Activated T-helper 17 cell treated with anti-CD3 and anti-CD28 coated beads, Interleukin-2, amount 50 U/mL, for 72 hours (primary cell): ENCODE results near the gene BEST4. TPM values are rescaled to one million over a fixed set of nuclear protein-coding genes. Genes with fewer than 3 reads are reported as not detected.
"Not testable (repeated sequence)": the region's sequence is repeated elsewhere in the genome, so short reads cannot be mapped to it uniquely, and the experiment has no call there.

ENCODE experiments used
- ATAC-seq: fragments of 150-1000 bp; cut with Tn5 transposase; replicated peaks from 2 replicates; pipeline ENCODE4 v1.10.0; 2021; ENCODE audit warnings: mild to moderate bottlenecking, moderate library complexity
- H3K27ac Mint-ChIP-seq: one replicate; pipeline ENCODE4 v1.8.0; 2022; ENCODE audit warnings: mixed read lengths
- H3K27me3 Mint-ChIP-seq: one replicate; pipeline ENCODE4 v1.8.0; 2022; ENCODE audit warnings: mixed read lengths
- H3K36me3 Mint-ChIP-seq: one replicate; pipeline ENCODE4 v1.8.0; 2022; ENCODE audit warnings: low read depth, mild to moderate bottlenecking, mixed read lengths
- H3K4me1 Mint-ChIP-seq: one replicate; pipeline ENCODE4 v1.8.0; 2022; ENCODE audit warnings: mixed read lengths
- H3K4me3 Mint-ChIP-seq: one replicate; pipeline ENCODE4 v1.8.0; 2022; ENCODE audit warnings: mild to moderate bottlenecking, mixed read lengths
- H3K9me3 Mint-ChIP-seq: one replicate; pipeline ENCODE4 v1.8.0; 2022; ENCODE audit warnings: mixed read lengths
- total RNA-seq, 2 donors: library from RNA; stranded (reverse); gene quantifications; one replicate each; pipeline ENCODE4 v1.2.3, GENCODE V29; 2022

The BEST4 gene
- total RNA-seq, 2 donors from 2014 or later: 0.97 to 2.0 TPM

GRCh38 chr1:44780583-44781121 lies 7.3 kb downstream of the BEST4 start:
- no peak overlapping the region for H3K27ac Mint-ChIP-seq
- peaks cover 72% of the 10 kb centered on the region for H3K36me3 Mint-ChIP-seq
- no peaks in the 10 kb centered on the region for H3K27me3 Mint-ChIP-seq
- H3K4me1 Mint-ChIP-seq: peaks cover 50% of the 10 kb centered on the region
- H3K4me3 Mint-ChIP-seq: no peak overlapping the region
- no peak for ATAC-seq
- no peaks in the 10 kb centered on the region for H3K9me3 Mint-ChIP-seq

GRCh38 chr1:44778705-44779576 lies 9.0 kb downstream of the BEST4 start:
- Mint-ChIP-seq H3K27me3 (no peaks in the 10 kb centered on the region), H3K9me3 (no peaks in the 10 kb centered on the region), H3K27ac (peak overlapping the region; percentile 83), H3K36me3 (peaks cover 84% of the 10 kb centered on the region), H3K4me3 (peak overlapping the region; percentile 98), H3K4me1 (peaks cover 47% of the 10 kb centered on the region)
- no peak for ATAC-seq

- no peaks in the 10 kb centered on the region for H3K27me3 Mint-ChIP-seq
- peaks cover 87% of the 10 kb centered on the region for H3K36me3 Mint-ChIP-seq
- no peak for ATAC-seq
- peak overlapping the region; percentile 98 for H3K4me3 Mint-ChIP-seq
- H3K27ac Mint-ChIP-seq: peak overlapping the region; percentile 98
- H3K4me1 Mint-ChIP-seq: peaks cover 42% of the 10 kb centered on the region
- H3K9me3 Mint-ChIP-seq: no peaks in the 10 kb centered on the region
These were observed 9.9 kb downstream of the BEST4 start for GRCh38 chr1:44777969-44778635.

GRCh38 chr1:44777547-44777946 lies 10.4 kb downstream of the BEST4 start:
- Mint-ChIP-seq H3K4me1 (peaks cover 42% of the 10 kb centered on the region), H3K4me3 (peak overlapping the region; percentile 98), H3K36me3 (peaks cover 83% of the 10 kb centered on the region), H3K27ac (peak overlapping the region; percentile 98), H3K27me3 (no peaks in the 10 kb centered on the region), H3K9me3 (no peaks in the 10 kb centered on the region)
- no peak for ATAC-seq

- H3K36me3 Mint-ChIP-seq: peaks cover 75% of the 10 kb centered on the region
- peaks cover 41% of the 10 kb centered on the region for H3K4me1 Mint-ChIP-seq
These were observed 11.3 kb downstream of the BEST4 start for GRCh38 chr1:44776730-44777068.

GRCh38 chr1:44775930-44776729 lies 11.8 kb downstream of the BEST4 start:
- H3K4me3 Mint-ChIP-seq: peak overlapping the region; percentile 98
- no peaks in the 10 kb centered on the region for H3K9me3 Mint-ChIP-seq
- H3K27ac Mint-ChIP-seq: peak overlapping the region; percentile 98
- peaks cover 70% of the 10 kb centered on the region for H3K36me3 Mint-ChIP-seq
- ATAC-seq: peak; percentile 43
- H3K4me1 Mint-ChIP-seq: peaks cover 35% of the 10 kb centered on the region
- no peaks in the 10 kb centered on the region for H3K27me3 Mint-ChIP-seq

More at GRCh38 chr1:44776730-44777068, 11.3 kb downstream of the BEST4 start:
- peak; percentile 3 for ATAC-seq
- Mint-ChIP-seq H3K27ac (peak overlapping the region; percentile 98), H3K9me3 (no peaks in the 10 kb centered on the region), H3K27me3 (no peaks in the 10 kb centered on the region), H3K4me3 (peak overlapping the region; percentile 98)

GRCh38 chr1:44775078-44775929 lies 12.7 kb downstream of the BEST4 start, which contains the start of gene RPS8:
Gene RPS8, plus strand, starts transcription at chr1:44775540. Its CDS starts 57 bp downstream, at chr1:44775597.
- Mint-ChIP-seq H3K27ac (peak within 1 kb of the TSS; percentile 98), H3K9me3 (no peaks in the 10 kb centered on the region)
- peak; percentile 87 for ATAC-seq

GRCh38 chr1:44766421-44766820 lies 21.5 kb downstream of the BEST4 start:
- H3K4me3 Mint-ChIP-seq, H3K9me3 Mint-ChIP-seq, H3K27ac Mint-ChIP-seq, H3K4me1 Mint-ChIP-seq, H3K27me3 Mint-ChIP-seq, ATAC-seq: not testable (repeated sequence)
- H3K36me3 Mint-ChIP-seq: peaks cover 32% of the 10 kb centered on the region

More at GRCh38 chr1:44775078-44775929, 12.7 kb downstream of the BEST4 start, which contains the start of gene RPS8:
- Mint-ChIP-seq H3K4me1 (peaks cover 33% of the 10 kb centered on the region), H3K27me3 (no peaks in the 10 kb centered on the region), H3K4me3 (peak within 1 kb of the TSS; percentile 98), H3K36me3 (peaks cover 62% of the 10 kb centered on the region)

GRCh38 chr1:44760876-44761275 lies 27.1 kb downstream of the BEST4 start:
- Mint-ChIP-seq H3K4me1 (peaks cover 4% of the 10 kb centered on the region), H3K27me3 (no peaks in the 10 kb centered on the region), H3K27ac (no peak overlapping the region), H3K4me3 (no peak overlapping the region), H3K9me3 (no peaks in the 10 kb centered on the region), H3K36me3 (peaks cover 79% of the 10 kb centered on the region)
- no peak for ATAC-seq

GRCh38 chr1:44759077-44759476 lies 28.9 kb downstream of the BEST4 start:
- Mint-ChIP-seq H3K4me1 (peaks cover 4% of the 10 kb centered on the region), H3K36me3 (peaks cover 90% of the 10 kb centered on the region), H3K4me3 (no peak overlapping the region), H3K27ac (no peak overlapping the region), H3K27me3 (no peaks in the 10 kb centered on the region), H3K9me3 (no peaks in the 10 kb centered on the region)
- ATAC-seq: no peak

- H3K27me3 Mint-ChIP-seq: no peaks in the 10 kb centered on the region
- no peak for ATAC-seq
These were observed 30.6 kb downstream of the BEST4 start for GRCh38 chr1:44757420-44757819.

GRCh38 chr1:44747878-44748277 lies 40.1 kb downstream of the BEST4 start:
- peaks cover 70% of the 10 kb centered on the region for H3K36me3 Mint-ChIP-seq
- no peaks in the 10 kb centered on the region for H3K27me3 Mint-ChIP-seq
- H3K9me3 Mint-ChIP-seq: no peaks in the 10 kb centered on the region
- H3K4me3 Mint-ChIP-seq: no peak overlapping the region
- no peak overlapping the region for H3K27ac Mint-ChIP-seq
- H3K4me1 Mint-ChIP-seq: peaks cover 4% of the 10 kb centered on the region
- ATAC-seq: no peak

More at GRCh38 chr1:44757420-44757819, 30.6 kb downstream of the BEST4 start:
- Mint-ChIP-seq H3K9me3 (no peaks in the 10 kb centered on the region), H3K36me3 (peaks cover 92% of the 10 kb centered on the region), H3K4me1 (no peaks in the 10 kb centered on the region), H3K27ac (no peak overlapping the region), H3K4me3 (no peak overlapping the region)

- peaks cover 7% of the 10 kb centered on the region for H3K4me1 Mint-ChIP-seq
- peaks cover 69% of the 10 kb centered on the region for H3K36me3 Mint-ChIP-seq
- no peaks in the 10 kb centered on the region for H3K9me3 Mint-ChIP-seq
These were observed 44.8 kb downstream of the BEST4 start for GRCh38 chr1:44743211-44743610.

More at GRCh38 chr1:44743211-44743610, 44.8 kb downstream of the BEST4 start:
- Mint-ChIP-seq H3K27me3 (no peaks in the 10 kb centered on the region), H3K4me3 (peak overlapping the region; percentile 48), H3K27ac (no peak overlapping the region)
- ATAC-seq: no peak
